Keratinocyte (primary cell): Measurements from ENCODE around the gene DLG2.

Experiments
- EZH2 ChIP-seq: IDR thresholded peaks from one replicate; pipeline ENCODE4 v1.6.1; 2012; ENCODE audit warnings: inconsistent platforms, mild to moderate bottlenecking, low read length, moderate library complexity
- TF ChIP-seq, protein P1 (sequence below), 3 experiments: IDR thresholded peaks in 1 of 3; conservative IDR thresholded peaks in 1 of 3; optimal IDR thresholded peaks in 1 of 3; 2 replicates in 2 of 3; 3 replicates in 1 of 3; pipeline versions ENCODE3 to v1.5.1; 2011; ENCODE audit warnings: low read length in 3 of 3, mild to moderate bottlenecking in 3 of 3, moderate library complexity in 2 of 3, control low read depth in 1 of 3, inconsistent platforms in 1 of 3; ENCODE audit not compliant: insufficient read depth in 2 of 3; ENCODE audit errors: extremely low read depth in 1 of 3

DNA sequence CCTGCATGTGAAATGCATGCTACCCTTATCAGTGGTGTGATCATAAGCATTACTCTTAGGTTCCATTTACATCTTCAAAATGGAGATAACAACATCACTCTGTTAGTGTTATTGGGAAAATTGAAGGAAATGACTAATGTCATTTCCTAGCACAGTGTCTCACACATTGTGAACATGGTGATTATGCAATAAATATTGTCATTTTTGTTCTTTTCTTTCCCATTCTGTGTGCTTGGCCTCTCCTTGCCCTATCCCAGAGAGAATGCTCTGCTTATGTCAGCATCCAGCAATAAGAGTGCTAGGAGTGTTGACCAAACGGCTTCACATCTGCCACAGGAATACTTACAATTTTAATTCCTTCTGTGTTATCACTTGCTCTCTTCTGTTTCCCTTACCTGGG lies 1316.9 kb downstream of the DLG2 start:
- TF ChIP-seq, protein P1, sequence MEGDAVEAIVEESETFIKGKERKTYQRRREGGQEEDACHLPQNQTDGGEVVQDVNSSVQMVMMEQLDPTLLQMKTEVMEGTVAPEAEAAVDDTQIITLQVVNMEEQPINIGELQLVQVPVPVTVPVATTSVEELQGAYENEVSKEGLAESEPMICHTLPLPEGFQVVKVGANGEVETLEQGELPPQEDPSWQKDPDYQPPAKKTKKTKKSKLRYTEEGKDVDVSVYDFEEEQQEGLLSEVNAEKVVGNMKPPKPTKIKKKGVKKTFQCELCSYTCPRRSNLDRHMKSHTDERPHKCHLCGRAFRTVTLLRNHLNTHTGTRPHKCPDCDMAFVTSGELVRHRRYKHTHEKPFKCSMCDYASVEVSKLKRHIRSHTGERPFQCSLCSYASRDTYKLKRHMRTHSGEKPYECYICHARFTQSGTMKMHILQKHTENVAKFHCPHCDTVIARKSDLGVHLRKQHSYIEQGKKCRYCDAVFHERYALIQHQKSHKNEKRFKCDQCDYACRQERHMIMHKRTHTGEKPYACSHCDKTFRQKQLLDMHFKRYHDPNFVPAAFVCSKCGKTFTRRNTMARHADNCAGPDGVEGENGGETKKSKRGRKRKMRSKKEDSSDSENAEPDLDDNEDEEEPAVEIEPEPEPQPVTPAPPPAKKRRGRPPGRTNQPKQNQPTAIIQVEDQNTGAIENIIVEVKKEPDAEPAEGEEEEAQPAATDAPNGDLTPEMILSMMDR (optimal IDR thresholded peaks at IDR 0.05 in 1 of 3, IDR thresholded peaks at IDR 0.05 in 1 of 3, conservative IDR thresholded peaks at IDR 0.05 in 1 of 3; ENCODE audit: extremely low read depth in 1 of 3, insufficient read depth in 2 of 3, low read length in 3 of 3), result no peak
- TF ChIP-seq EZH2, result no peak
